B cell (primary cell): ENCODE results near the gene THSD4.

Source experiments
- CTCF ChIP-seq: fragments of 200-600 bp; IDR thresholded peaks from one replicate; pipeline ENCODE4 v1.8.0; 2022; ENCODE audit warnings: antibody characterized with exemption, mild to moderate bottlenecking
- EZH2 ChIP-seq: IDR thresholded peaks from 2 replicates; pipeline ENCODE4 v1.6.1; 2012; ENCODE audit warnings: borderline replicate concordance, low read depth, mild to moderate bottlenecking, moderate library complexity, low read length; ENCODE audit not compliant: insufficient read depth, poor library complexity, severe bottlenecking

DNA sequence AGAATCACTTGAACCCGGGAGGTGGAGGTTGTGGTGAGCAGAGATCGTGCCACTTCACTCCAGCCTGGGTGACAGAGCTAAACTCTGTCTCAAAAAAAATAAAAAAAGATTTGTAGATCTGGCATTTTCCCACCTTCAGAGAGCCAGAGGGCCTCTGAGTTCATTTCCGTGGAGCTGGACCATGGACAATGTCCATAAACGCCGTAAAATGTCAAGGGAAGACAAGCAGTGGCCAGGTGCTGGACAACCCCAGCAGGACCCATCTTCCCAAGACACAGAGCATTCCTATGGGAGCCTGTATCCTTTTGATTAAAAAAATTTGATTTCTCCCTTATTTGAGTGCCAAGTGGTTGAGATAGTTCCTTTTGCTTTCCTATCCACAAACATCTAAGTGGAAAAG is 627.7 kb downstream of the THSD4 start:
- TF ChIP-seq CTCF (no peak), EZH2 (no peak)
